Measurements from ENCODE around the gene MAP4K2. TPM values are rescaled to one million over a fixed set of nuclear protein-coding genes. Genes with fewer than 3 reads are reported as not detected.

The MAP4K2 gene
- total RNA-seq, 1 experiment from 2014 or later: 24.5 TPM

GRCh38 chr11:64769283-64769682, 33.7 kb downstream of the MAP4K2 start (continued):
- TF ChIP-seq AFF4 (CRISPR knock-in tag; IDR thresholded peaks at IDR 0.05; ENCODE audit: borderline replicate concordance): no peak
- TF ChIP-seq ZNF138 (CRISPR knock-in tag; conservative IDR thresholded peaks at IDR 0.05): no peak
- TF ChIP-seq, protein P1, sequence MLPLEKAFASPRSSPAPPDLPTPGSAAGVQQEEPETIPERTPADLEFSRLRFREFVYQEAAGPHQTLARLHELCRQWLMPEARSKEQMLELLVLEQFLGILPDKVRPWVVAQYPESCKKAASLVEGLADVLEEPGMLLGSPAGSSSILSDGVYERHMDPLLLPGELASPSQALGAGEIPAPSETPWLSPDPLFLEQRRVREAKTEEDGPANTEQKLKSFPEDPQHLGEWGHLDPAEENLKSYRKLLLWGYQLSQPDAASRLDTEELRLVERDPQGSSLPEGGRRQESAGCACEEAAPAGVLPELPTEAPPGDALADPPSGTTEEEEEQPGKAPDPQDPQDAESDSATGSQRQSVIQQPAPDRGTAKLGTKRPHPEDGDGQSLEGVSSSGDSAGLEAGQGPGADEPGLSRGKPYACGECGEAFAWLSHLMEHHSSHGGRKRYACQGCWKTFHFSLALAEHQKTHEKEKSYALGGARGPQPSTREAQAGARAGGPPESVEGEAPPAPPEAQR (CRISPR knock-in tag; IDR thresholded peaks at IDR 0.05): no peak
- no peak for TF ChIP-seq TCF7 (CRISPR knock-in tag; IDR thresholded peaks at IDR 0.05; ENCODE audit: low read depth)

DNA sequence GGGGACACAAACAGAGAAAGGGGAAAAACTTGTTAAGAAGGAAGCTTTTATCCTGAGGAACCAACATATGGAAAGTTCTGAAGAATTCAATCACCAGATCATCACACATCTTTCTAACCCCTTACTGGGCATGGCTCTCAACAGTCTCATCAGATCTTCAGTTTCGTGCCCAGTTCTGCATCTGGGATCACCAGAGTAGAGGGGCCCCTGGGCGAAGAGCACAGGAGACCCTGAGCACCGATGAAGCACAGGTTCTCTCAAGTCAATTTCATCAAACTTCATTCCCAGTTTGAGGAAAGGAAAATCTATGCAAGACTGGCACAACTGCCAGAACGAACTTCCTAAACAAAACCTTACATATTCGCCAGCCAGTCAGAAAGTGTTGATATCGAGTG, 34.7 kb downstream of the MAP4K2 start:
- ChIA-PET CTCF (interaction anchor here (0.6 to 1.2 kb wide), 7 partner anchors 8 to 183 kb away, joined by 3 to 5 read pairs (median 3); partner anchors contain the start of genes PYGM, RASGRP2 and SF1), POLR2A (interaction anchor here (0.6 kb wide), 1 partner anchor 375 kb away, joined by 3 read pairs; no protein-coding TSS in a partner anchor)
- peaks cover 43% of the 10 kb centered on the region for H3K4me1 Mint-ChIP-seq
- peak overlapping the region; percentile 86 for H3K27ac Mint-ChIP-seq
- H3K4me3 Mint-ChIP-seq: no peak overlapping the region
- DNase-seq (ENCODE audit: low spot score): no peak
- no peaks in the 10 kb centered on the region for H3K27me3 Mint-ChIP-seq (ENCODE audit: low read depth)
- TF ChIP-seq ZNF232 (CRISPR knock-in tag; IDR thresholded peaks at IDR 0.05) (no peak), ZNF121 (CRISPR knock-in tag; IDR thresholded peaks at IDR 0.05) (no peak), ZNF138 (CRISPR knock-in tag; conservative IDR thresholded peaks at IDR 0.05) (no peak), SOX15 (CRISPR knock-in tag; IDR thresholded peaks at IDR 0.05) (no peak), NR3C1 (CRISPR knock-in tag; conservative IDR thresholded peaks at IDR 0.05; ENCODE audit: low read depth) (no peak), FOXK1 (CRISPR knock-in tag; IDR thresholded peaks at IDR 0.05) (no peak), ETV6 (CRISPR knock-in tag; IDR thresholded peaks at IDR 0.05) (no peak), TCF7 (CRISPR knock-in tag; IDR thresholded peaks at IDR 0.05; ENCODE audit: low read depth) (no peak), CBFB (CRISPR knock-in tag; IDR thresholded peaks at IDR 0.05; ENCODE audit: low read depth) (no peak), MYBL2 (CRISPR knock-in tag; IDR thresholded peaks at IDR 0.05) (no peak), CREM (CRISPR knock-in tag; IDR thresholded peaks at IDR 0.05) (no peak), SP1 (CRISPR knock-in tag; conservative IDR thresholded peaks at IDR 0.05) (no peak), SMAD3 (CRISPR knock-in tag; IDR thresholded peaks at IDR 0.05; ENCODE audit: borderline replicate concordance) (no peak), ZNF671 (CRISPR knock-in tag; IDR thresholded peaks at IDR 0.05) (no peak), NFYB (CRISPR knock-in tag; conservative IDR thresholded peaks at IDR 0.05; ENCODE audit: low read depth) (no peak), ZNF219 (CRISPR knock-in tag; IDR thresholded peaks at IDR 0.05; ENCODE audit: borderline replicate concordance) (no peak)
- TF ChIP-seq, protein P2, sequence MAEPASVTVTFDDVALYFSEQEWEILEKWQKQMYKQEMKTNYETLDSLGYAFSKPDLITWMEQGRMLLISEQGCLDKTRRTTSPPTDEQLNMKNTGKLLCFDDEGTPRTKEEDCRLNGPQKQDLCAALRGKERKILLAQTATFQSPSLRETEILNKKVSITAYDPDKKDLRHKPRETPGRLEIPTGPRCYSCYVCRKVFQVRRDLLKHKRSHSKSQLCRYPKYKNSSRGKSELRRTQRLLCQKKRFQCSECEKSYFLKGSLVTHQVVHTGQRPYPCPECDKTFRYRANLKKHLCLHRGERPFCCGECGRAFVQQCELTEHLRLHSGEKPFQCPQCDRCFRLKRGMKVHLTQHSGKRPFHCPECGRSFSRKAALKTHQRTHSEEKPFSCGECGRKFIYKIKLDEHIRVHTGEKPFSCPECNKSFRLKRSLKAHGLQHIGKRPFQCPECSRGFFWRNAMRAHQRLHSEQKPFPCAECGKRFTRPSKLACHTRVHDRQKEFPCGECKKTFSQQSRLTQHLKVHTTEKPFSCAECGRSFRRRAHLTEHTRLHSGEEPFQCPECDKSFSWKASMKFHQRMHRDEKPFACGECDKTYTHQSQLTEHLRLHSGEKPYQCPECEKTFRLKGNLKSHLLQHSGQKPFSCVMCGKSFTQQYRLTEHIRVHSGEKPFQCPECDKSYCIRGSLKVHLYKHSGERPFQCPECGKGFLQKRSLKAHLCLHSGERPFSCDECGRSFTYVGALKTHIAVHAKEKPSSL (CRISPR knock-in tag; conservative IDR thresholded peaks at IDR 0.05): no peak
- TF ChIP-seq, protein P3, sequence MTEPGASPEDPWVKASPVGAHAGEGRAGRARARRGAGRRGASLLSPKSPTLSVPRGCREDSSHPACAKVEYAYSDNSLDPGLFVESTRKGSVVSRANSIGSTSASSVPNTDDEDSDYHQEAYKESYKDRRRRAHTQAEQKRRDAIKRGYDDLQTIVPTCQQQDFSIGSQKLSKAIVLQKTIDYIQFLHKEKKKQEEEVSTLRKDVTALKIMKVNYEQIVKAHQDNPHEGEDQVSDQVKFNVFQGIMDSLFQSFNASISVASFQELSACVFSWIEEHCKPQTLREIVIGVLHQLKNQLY (CRISPR knock-in tag; IDR thresholded peaks at IDR 0.05): no peak
- TF ChIP-seq, protein P1 (CRISPR knock-in tag; IDR thresholded peaks at IDR 0.05): no peak
- H3K36me3 Mint-ChIP-seq: peaks cover 84% of the 10 kb centered on the region
- no peaks in the 10 kb centered on the region for H3K9me3 Mint-ChIP-seq
- ATAC-seq: no peak
